ENCODE data around the gene GAGE12H. TPM values are rescaled to one million over a fixed set of nuclear protein-coding genes. Genes with fewer than 3 reads are reported as not detected.
"Not testable (repeated sequence)": the region's sequence is repeated elsewhere in the genome, so short reads cannot be mapped to it uniquely, and the experiment has no call there.

GAGE12H gene
- total RNA-seq (2021) (not detected in 3 replicates), Bru-seq, nascent RNA (not detected)
- long read RNA-seq, experiment 1 = 0 reads
- long read RNA-seq, experiment 2 = 0 reads
- long read RNA-seq, experiment 3 = 0 reads

- POLR2A ChIA-PET; H3K27me3 Mint-ChIP-seq (ENCODE audit: low read depth); CTCF ChIA-PET; H3K4me3 Mint-ChIP-seq; H3K36me3 Mint-ChIP-seq; ATAC-seq; DNase-seq (ENCODE audit: low spot score); H3K9me3 Mint-ChIP-seq; H3K27ac Mint-ChIP-seq; H3K4me1 Mint-ChIP-seq: not testable (repeated sequence)
Measured at GRCh38 chrX:49579649-49580048, at the start of gene GAGE12H. Gene GAGE12H, plus strand, starts transcription at chrX:49579949. Its CDS starts 1,155 bp downstream, at chrX:49581104.

DNA sequence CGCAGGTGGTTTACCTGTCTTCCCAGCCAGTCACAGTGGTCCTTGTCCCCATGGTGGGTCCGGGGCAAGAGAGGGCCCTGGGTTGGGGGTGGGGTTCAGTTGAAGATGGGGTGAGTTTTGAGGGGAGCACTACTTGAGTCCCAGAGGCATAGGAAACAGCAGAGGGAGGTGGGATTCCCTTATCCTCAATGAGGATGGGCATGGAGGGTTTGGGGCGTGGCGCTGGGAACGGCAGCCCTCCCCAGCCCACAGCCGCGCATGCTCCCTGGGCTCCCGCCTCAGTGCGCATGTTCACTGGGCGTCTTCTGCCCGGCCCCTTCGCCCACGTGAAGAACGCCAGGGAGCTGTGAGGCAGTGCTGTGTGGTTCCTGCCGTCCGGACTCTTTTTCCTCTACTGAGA lies 47.9 kb upstream of the GAGE12H start, which contains the start of gene GAGE12C:
Gene GAGE12C (plus strand): TSS at position 301 of the 400 bp plus-strand sequence. CDS start 1,155 bp downstream, outside the sequence.
- CTCF ChIA-PET; H3K27me3 Mint-ChIP-seq (ENCODE audit: low read depth); ATAC-seq; H3K36me3 Mint-ChIP-seq; H3K27ac Mint-ChIP-seq; POLR2A ChIA-PET; H3K4me1 Mint-ChIP-seq; DNase-seq (ENCODE audit: low spot score); H3K4me3 Mint-ChIP-seq; H3K9me3 Mint-ChIP-seq: not testable (repeated sequence)

DNA sequence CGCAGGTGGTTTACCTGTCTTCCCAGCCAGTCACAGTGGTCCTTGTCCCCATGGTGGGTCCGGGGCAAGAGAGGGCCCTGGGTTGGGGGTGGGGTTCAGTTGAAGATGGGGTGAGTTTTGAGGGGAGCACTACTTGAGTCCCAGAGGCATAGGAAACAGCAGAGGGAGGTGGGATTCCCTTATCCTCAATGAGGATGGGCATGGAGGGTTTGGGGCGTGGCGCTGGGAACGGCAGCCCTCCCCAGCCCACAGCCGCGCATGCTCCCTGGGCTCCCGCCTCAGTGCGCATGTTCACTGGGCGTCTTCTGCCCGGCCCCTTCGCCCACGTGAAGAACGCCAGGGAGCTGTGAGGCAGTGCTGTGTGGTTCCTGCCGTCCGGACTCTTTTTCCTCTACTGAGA lies 38.3 kb upstream of the GAGE12H start, which contains the start of gene GAGE12D:
Gene GAGE12D (plus strand): TSS at position 301 of the 400 bp plus-strand sequence. CDS start 1,155 bp downstream, outside the sequence.
- POLR2A ChIA-PET; H3K27me3 Mint-ChIP-seq (ENCODE audit: low read depth); H3K36me3 Mint-ChIP-seq; H3K4me3 Mint-ChIP-seq; CTCF ChIA-PET; H3K4me1 Mint-ChIP-seq; ATAC-seq; DNase-seq (ENCODE audit: low spot score); H3K9me3 Mint-ChIP-seq; H3K27ac Mint-ChIP-seq: not testable (repeated sequence)

DNA sequence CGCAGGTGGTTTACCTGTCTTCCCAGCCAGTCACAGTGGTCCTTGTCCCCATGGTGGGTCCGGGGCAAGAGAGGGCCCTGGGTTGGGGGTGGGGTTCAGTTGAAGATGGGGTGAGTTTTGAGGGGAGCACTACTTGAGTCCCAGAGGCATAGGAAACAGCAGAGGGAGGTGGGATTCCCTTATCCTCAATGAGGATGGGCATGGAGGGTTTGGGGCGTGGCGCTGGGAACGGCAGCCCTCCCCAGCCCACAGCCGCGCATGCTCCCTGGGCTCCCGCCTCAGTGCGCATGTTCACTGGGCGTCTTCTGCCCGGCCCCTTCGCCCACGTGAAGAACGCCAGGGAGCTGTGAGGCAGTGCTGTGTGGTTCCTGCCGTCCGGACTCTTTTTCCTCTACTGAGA lies 28.8 kb upstream of the GAGE12H start, which contains the start of gene GAGE12E:
Gene GAGE12E (plus strand): TSS at position 301 of the 400 bp plus-strand sequence. CDS start 1,155 bp downstream, outside the sequence.
- POLR2A ChIA-PET; H3K27ac Mint-ChIP-seq; ATAC-seq; H3K27me3 Mint-ChIP-seq (ENCODE audit: low read depth); H3K4me1 Mint-ChIP-seq; DNase-seq (ENCODE audit: low spot score); H3K36me3 Mint-ChIP-seq; H3K9me3 Mint-ChIP-seq; CTCF ChIA-PET; H3K4me3 Mint-ChIP-seq: not testable (repeated sequence)

GRCh38 chrX:49560542-49560941 lies 19.2 kb upstream of the GAGE12H start, which contains the start of gene GAGE12F:
Gene GAGE12F, plus strand, starts transcription at chrX:49560842. Its CDS starts 1,155 bp downstream, at chrX:49561997.
- ATAC-seq; H3K9me3 Mint-ChIP-seq; H3K36me3 Mint-ChIP-seq; H3K27ac Mint-ChIP-seq; H3K27me3 Mint-ChIP-seq (ENCODE audit: low read depth); DNase-seq (ENCODE audit: low spot score); POLR2A ChIA-PET; H3K4me3 Mint-ChIP-seq; H3K4me1 Mint-ChIP-seq; CTCF ChIA-PET: not testable (repeated sequence)

DNA sequence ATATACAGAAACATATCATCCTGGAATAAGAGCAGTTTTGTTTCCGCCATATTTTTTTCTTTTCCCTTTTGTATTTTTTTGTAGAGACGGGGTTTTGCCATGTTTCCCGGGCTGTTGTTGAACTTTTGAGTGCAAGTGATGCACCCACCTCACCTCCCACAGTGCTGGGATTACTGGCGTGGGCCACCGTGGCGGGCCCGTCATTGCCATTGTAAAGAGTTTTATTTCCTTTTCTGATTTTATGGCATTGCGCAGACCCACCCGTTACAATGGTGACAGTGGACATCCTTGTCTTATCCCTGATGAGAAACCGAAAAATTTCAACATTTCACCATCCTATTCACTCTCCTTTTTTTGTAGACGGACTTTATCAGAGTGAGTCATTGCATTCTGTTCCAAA lies 11.0 kb upstream of the GAGE12H start:
- H3K36me3 Mint-ChIP-seq; DNase-seq (ENCODE audit: low spot score); CTCF ChIA-PET; H3K9me3 Mint-ChIP-seq; H3K4me1 Mint-ChIP-seq; H3K27me3 Mint-ChIP-seq (ENCODE audit: low read depth); H3K4me3 Mint-ChIP-seq; H3K27ac Mint-ChIP-seq; ATAC-seq; POLR2A ChIA-PET: not testable (repeated sequence)

GRCh38 chrX:49569152-49569551 lies 10.6 kb upstream of the GAGE12H start:
- H3K4me3 Mint-ChIP-seq; H3K27ac Mint-ChIP-seq; POLR2A ChIA-PET; ATAC-seq; DNase-seq (ENCODE audit: low spot score); H3K9me3 Mint-ChIP-seq; CTCF ChIA-PET; H3K4me1 Mint-ChIP-seq; H3K27me3 Mint-ChIP-seq (ENCODE audit: low read depth); H3K36me3 Mint-ChIP-seq: not testable (repeated sequence)

- H3K36me3 Mint-ChIP-seq; H3K27me3 Mint-ChIP-seq (ENCODE audit: low read depth); CTCF ChIA-PET; H3K9me3 Mint-ChIP-seq; H3K27ac Mint-ChIP-seq; H3K4me1 Mint-ChIP-seq; H3K4me3 Mint-ChIP-seq; ATAC-seq; DNase-seq (ENCODE audit: low spot score); POLR2A ChIA-PET: not testable (repeated sequence)
Measured at GRCh38 chrX:49570100-49570499, 9.6 kb upstream of the GAGE12H start, which contains the start of gene GAGE12G. Gene GAGE12G, plus strand, starts transcription at chrX:49570400. Its CDS starts 1,155 bp downstream, at chrX:49571555.

DNA sequence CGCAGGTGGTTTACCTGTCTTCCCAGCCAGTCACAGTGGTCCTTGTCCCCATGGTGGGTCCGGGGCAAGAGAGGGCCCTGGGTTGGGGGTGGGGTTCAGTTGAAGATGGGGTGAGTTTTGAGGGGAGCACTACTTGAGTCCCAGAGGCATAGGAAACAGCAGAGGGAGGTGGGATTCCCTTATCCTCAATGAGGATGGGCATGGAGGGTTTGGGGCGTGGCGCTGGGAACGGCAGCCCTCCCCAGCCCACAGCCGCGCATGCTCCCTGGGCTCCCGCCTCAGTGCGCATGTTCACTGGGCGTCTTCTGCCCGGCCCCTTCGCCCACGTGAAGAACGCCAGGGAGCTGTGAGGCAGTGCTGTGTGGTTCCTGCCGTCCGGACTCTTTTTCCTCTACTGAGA lies 9.4 kb downstream of the GAGE12H start, which contains the start of gene GAGE2A:
Gene GAGE2A (plus strand): TSS at position 301 of the 400 bp plus-strand sequence. CDS start 1,155 bp downstream, outside the sequence.
- H3K27me3 Mint-ChIP-seq (ENCODE audit: low read depth); ATAC-seq; DNase-seq (ENCODE audit: low spot score); H3K4me1 Mint-ChIP-seq; H3K9me3 Mint-ChIP-seq; H3K27ac Mint-ChIP-seq; CTCF ChIA-PET; H3K36me3 Mint-ChIP-seq; POLR2A ChIA-PET; H3K4me3 Mint-ChIP-seq: not testable (repeated sequence)

DNA sequence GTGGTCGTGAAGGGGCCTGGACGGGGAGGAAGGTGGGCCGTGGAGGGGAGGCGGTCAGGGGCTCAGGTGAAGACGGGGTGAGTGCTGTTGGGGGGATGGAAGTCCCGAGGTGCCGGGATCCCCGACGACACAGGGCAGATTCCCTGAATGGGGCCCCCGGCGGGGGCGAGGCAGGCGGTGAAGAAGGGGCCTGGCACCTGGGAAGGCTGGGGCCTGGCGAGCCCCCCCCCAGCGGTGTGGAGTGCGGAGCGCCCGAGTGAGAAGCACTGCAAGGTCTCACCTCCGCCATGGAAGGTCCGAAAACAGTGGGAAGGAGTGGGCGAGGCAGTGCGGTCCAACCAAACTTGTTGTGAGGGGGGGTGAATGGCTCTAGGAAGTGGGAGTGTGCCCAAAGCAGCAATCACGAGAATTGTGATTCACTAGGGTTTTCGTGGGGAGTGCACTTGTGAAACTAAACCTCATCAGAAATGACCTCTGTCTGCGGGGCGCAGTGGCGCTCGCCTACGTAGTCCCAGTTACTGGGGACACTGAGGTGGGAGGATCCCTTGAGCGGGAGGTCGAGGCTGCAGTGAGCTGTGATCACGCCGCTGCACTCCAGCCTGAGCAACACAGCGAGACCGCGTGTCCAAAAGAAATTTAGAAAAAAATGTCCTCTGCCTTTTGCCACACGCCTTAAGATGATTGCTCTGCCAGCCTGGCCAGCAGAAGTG lies 10.2 kb downstream of the GAGE12H start:
- POLR2A ChIA-PET, ATAC-seq: not testable (repeated sequence)

DNA sequence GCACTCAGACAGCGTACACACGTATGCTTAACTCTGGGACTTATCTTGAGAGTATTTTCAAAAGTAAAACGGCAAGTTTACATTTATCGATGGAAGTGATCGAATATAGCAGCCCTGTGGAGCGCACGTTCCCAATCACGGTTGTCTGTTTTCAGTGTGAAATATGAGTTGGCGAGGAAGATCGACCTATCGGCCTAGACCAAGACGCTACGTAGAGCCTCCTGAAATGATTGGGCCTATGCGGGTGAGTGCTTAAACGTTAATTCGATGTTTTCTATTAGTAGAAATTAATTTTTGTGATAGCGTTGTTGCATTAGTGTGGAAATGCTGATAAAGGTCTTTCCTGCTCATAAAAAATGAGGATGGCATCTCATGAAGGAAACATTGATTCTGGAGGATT lies 10.7 kb downstream of the GAGE12H start:
- H3K4me1 Mint-ChIP-seq; H3K4me3 Mint-ChIP-seq; H3K9me3 Mint-ChIP-seq; ATAC-seq; DNase-seq (ENCODE audit: low spot score); H3K27ac Mint-ChIP-seq; POLR2A ChIA-PET; CTCF ChIA-PET; H3K36me3 Mint-ChIP-seq; H3K27me3 Mint-ChIP-seq (ENCODE audit: low read depth): not testable (repeated sequence)

More for the DNA sequence above, 10.2 kb downstream of the GAGE12H start:
- H3K27me3 Mint-ChIP-seq (ENCODE audit: low read depth); CTCF ChIA-PET; H3K36me3 Mint-ChIP-seq; H3K27ac Mint-ChIP-seq; H3K9me3 Mint-ChIP-seq; H3K4me3 Mint-ChIP-seq; H3K4me1 Mint-ChIP-seq: not testable (repeated sequence)
- peak; percentile 10 for DNase-seq (ENCODE audit: low spot score)

DNA sequence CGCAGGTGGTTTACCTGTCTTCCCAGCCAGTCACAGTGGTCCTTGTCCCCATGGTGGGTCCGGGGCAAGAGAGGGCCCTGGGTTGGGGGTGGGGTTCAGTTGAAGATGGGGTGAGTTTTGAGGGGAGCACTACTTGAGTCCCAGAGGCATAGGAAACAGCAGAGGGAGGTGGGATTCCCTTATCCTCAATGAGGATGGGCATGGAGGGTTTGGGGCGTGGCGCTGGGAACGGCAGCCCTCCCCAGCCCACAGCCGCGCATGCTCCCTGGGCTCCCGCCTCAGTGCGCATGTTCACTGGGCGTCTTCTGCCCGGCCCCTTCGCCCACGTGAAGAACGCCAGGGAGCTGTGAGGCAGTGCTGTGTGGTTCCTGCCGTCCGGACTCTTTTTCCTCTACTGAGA lies 19.0 kb downstream of the GAGE12H start, which contains the start of gene GAGE1:
Gene GAGE1 (plus strand): TSS at position 301 of the 400 bp plus-strand sequence. CDS start 1,155 bp downstream, outside the sequence.
- H3K4me3 Mint-ChIP-seq; H3K36me3 Mint-ChIP-seq; H3K27ac Mint-ChIP-seq; CTCF ChIA-PET; ATAC-seq; H3K4me1 Mint-ChIP-seq; H3K9me3 Mint-ChIP-seq; H3K27me3 Mint-ChIP-seq (ENCODE audit: low read depth); POLR2A ChIA-PET; DNase-seq (ENCODE audit: low spot score): not testable (repeated sequence)
